Measurements from ENCODE around the gene COL15A1. TPM values are rescaled to one million over a fixed set of nuclear protein-coding genes. Genes with fewer than 3 reads are reported as not detected.

Gene COL15A1
- total and polyA plus RNA-seq, 2 of the 8 experiments (the other 6 are each of a cell fraction or from before 2014, with no cell fraction given): 0.12 to 0.15 TPM

DNA sequence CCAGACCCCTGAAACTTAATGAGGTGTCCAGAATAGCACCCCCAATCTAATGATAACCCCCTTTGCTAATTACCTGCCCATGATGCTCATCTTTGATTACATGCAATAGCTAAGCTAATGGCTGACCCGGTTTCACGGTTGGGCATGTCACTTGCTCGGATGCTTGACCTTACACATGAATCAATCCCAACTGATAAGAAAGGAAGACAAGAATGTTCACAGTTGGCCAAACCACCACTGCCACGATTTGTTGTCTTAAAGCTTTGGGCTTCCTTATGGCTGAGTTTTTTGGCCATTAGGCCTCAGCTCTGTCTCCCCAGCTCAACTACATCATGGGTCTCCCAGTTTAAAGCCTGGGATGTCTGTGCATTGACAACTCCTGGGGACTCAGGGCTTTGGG lies 108.1 kb downstream of the COL15A1 start (continued):
- no peak for TF ChIP-seq HDAC6 (IDR thresholded peaks at IDR 0.05; ENCODE audit: low read depth, low read length)
- no peak for TF ChIP-seq PHF8 (conservative IDR thresholded peaks at IDR 0.05; ENCODE audit: low read depth, low read length)
- no peak for TF ChIP-seq SRF (IDR thresholded peaks at IDR 0.05; ENCODE audit: low read depth, low read length)
- no peak for TF ChIP-seq RAD21 (IDR thresholded peaks at IDR 0.05 in 1 of 2, conservative IDR thresholded peaks at IDR 0.05 in 1 of 2; ENCODE audit: low read depth in 2 of 2, low read length in 2 of 2)
- no peak for TF ChIP-seq TAF7 (optimal IDR thresholded peaks at IDR 0.05; ENCODE audit: borderline replicate concordance, low read depth, low read length)
- TF ChIP-seq POLR2A (IDR thresholded peaks at IDR 0.05; ENCODE audit: control extremely low read depth in 1 of 2, low read depth in 2 of 2, low read length in 2 of 2): no peak

All from H1 (cell line).